ENCODE measurements around the gene TDO2. TPM values are rescaled to one million over a fixed set of nuclear protein-coding genes. Genes with fewer than 3 reads are reported as not detected.

The TDO2 gene
- polyA plus RNA-seq, 1 donor from 2014 or later: 0.73 TPM

- no peak overlapping the region for H2AFZ ChIP-seq (ENCODE audit: low read depth, low read length)
- no peaks in the 10 kb centered on the region for H3K9me2 ChIP-seq (ENCODE audit: insufficient read depth, low read length)
- no peak overlapping the region for H3K4me2 ChIP-seq (ENCODE audit: low read length)
- no peak overlapping the region for H3K9ac ChIP-seq (ENCODE audit: low read length)
- H3K79me2 ChIP-seq (replicated peaks; ENCODE audit: insufficient read depth, low read length): no peaks in the 10 kb centered on the region
- no peaks in the 10 kb centered on the region for H4K20me1 ChIP-seq (ENCODE audit: insufficient read depth)
- H3F3A ChIP-seq (ENCODE audit: insufficient read depth, low read length, poor library complexity, severe bottlenecking): no peaks in the 10 kb centered on the region
- TF ChIP-seq REST (IDR thresholded peaks at IDR 0.05; ENCODE audit: borderline replicate concordance): no peak
- no peak for TF ChIP-seq RAD21 (conservative IDR thresholded peaks at IDR 0.05)
- no peak for TF ChIP-seq TAF1 (IDR thresholded peaks at IDR 0.05; ENCODE audit: low read depth)
- no peak for TF ChIP-seq SMC3 (conservative IDR thresholded peaks at IDR 0.05; ENCODE audit: poor library complexity)
- no peak for TF ChIP-seq MXI1 (conservative IDR thresholded peaks at IDR 0.05; ENCODE audit: poor library complexity, severe bottlenecking)
- no peak for TF ChIP-seq EP300 (conservative IDR thresholded peaks at IDR 0.05; ENCODE audit: poor library complexity, severe bottlenecking)
- no peak for TF ChIP-seq POLR2AphosphoS5 (IDR thresholded peaks at IDR 0.05)
- TF ChIP-seq EZH2 (IDR thresholded peaks at IDR 0.05; ENCODE audit: borderline replicate concordance, insufficient read depth, low read length, poor library complexity, severe bottlenecking): no peak
- TF ChIP-seq, protein P1, sequence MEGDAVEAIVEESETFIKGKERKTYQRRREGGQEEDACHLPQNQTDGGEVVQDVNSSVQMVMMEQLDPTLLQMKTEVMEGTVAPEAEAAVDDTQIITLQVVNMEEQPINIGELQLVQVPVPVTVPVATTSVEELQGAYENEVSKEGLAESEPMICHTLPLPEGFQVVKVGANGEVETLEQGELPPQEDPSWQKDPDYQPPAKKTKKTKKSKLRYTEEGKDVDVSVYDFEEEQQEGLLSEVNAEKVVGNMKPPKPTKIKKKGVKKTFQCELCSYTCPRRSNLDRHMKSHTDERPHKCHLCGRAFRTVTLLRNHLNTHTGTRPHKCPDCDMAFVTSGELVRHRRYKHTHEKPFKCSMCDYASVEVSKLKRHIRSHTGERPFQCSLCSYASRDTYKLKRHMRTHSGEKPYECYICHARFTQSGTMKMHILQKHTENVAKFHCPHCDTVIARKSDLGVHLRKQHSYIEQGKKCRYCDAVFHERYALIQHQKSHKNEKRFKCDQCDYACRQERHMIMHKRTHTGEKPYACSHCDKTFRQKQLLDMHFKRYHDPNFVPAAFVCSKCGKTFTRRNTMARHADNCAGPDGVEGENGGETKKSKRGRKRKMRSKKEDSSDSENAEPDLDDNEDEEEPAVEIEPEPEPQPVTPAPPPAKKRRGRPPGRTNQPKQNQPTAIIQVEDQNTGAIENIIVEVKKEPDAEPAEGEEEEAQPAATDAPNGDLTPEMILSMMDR (IDR thresholded peaks at IDR 0.05; ENCODE audit: poor library complexity, severe bottlenecking): no peak
- no peaks in the 10 kb centered on the region for H3K27me3 ChIP-seq (ENCODE audit: insufficient read depth, low read depth, low read length)
- no peak overlapping the region for H3K4me3 ChIP-seq (ENCODE audit: low read length)
- H3K27ac ChIP-seq (ENCODE audit: low read length): no peak overlapping the region
- H3K36me3 ChIP-seq (ENCODE audit: insufficient read depth, low read length): no peaks in the 10 kb centered on the region
- H3K9me3 ChIP-seq (ENCODE audit: low read length): no peaks in the 10 kb centered on the region
Measured at GRCh38 chr4:155899891-155900290, 3.6 kb upstream of the TDO2 start.

- Histone ChIP-seq H3K27me3 (ENCODE audit: insufficient read depth, low read depth, low read length) (no peaks in the 10 kb centered on the region), H2AFZ (ENCODE audit: low read depth, low read length) (no peak overlapping the region), H3K4me2 (ENCODE audit: low read length) (no peak overlapping the region), H3K9ac (ENCODE audit: low read length) (no peak overlapping the region), H3K36me3 (ENCODE audit: insufficient read depth, low read length) (no peaks in the 10 kb centered on the region), H3K79me2 (replicated peaks; ENCODE audit: insufficient read depth, low read length) (no peaks in the 10 kb centered on the region), H4K20me1 (ENCODE audit: insufficient read depth) (no peaks in the 10 kb centered on the region), H3K9me3 (ENCODE audit: low read length) (no peaks in the 10 kb centered on the region), H3K4me3 (ENCODE audit: low read length) (no peak overlapping the region), H3F3A (ENCODE audit: insufficient read depth, low read length, poor library complexity, severe bottlenecking) (no peaks in the 10 kb centered on the region), H3K27ac (ENCODE audit: low read length) (no peak overlapping the region), H3K9me2 (ENCODE audit: insufficient read depth, low read length) (no peaks in the 10 kb centered on the region)
- TF ChIP-seq EZH2 (IDR thresholded peaks at IDR 0.05; ENCODE audit: borderline replicate concordance, insufficient read depth, low read length, poor library complexity, severe bottlenecking): no peak
- no peak for TF ChIP-seq TAF1 (IDR thresholded peaks at IDR 0.05; ENCODE audit: low read depth)
Measured at GRCh38 chr4:155900381-155900780, 3.1 kb upstream of the TDO2 start.

DNA sequence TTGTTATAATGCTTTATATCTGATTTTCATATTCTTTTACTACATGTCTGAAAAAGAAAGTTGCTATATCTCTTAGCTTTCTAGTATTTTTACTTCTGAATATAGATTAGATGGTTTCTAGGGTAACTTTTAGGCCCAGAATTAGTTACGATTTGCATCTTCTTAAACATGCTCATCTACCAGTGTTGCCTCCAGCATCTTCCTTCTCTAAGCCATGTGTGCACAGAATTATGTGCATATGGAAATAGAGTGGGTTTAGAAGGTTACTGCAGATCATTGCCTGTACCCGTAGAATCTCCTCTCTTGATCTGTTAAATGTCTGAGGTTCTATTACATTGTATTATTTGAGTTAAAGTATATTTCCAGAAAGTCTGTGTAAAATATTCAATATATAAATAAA lies 2.5 kb upstream of the TDO2 start:
- Histone ChIP-seq H3K9me2 (ENCODE audit: insufficient read depth, low read length) (no peaks in the 10 kb centered on the region), H3K4me3 (ENCODE audit: low read length) (no peak overlapping the region), H3K4me2 (ENCODE audit: low read length) (no peak overlapping the region), H3K9me3 (ENCODE audit: low read length) (no peaks in the 10 kb centered on the region), H3K27ac (ENCODE audit: low read length) (no peak overlapping the region), H2AFZ (ENCODE audit: low read depth, low read length) (no peak overlapping the region), H3K9ac (ENCODE audit: low read length) (no peak overlapping the region), H4K20me1 (ENCODE audit: insufficient read depth) (no peaks in the 10 kb centered on the region), H3F3A (ENCODE audit: insufficient read depth, low read length, poor library complexity, severe bottlenecking) (no peaks in the 10 kb centered on the region), H3K36me3 (ENCODE audit: insufficient read depth, low read length) (no peaks in the 10 kb centered on the region), H3K27me3 (ENCODE audit: insufficient read depth, low read depth, low read length) (no peaks in the 10 kb centered on the region), H3K79me2 (replicated peaks; ENCODE audit: insufficient read depth, low read length) (no peaks in the 10 kb centered on the region)
- TF ChIP-seq EP300 (conservative IDR thresholded peaks at IDR 0.05; ENCODE audit: poor library complexity, severe bottlenecking) (no peak), EZH2 (IDR thresholded peaks at IDR 0.05; ENCODE audit: borderline replicate concordance, insufficient read depth, low read length, poor library complexity, severe bottlenecking) (no peak), RAD21 (conservative IDR thresholded peaks at IDR 0.05) (no peak), MXI1 (conservative IDR thresholded peaks at IDR 0.05; ENCODE audit: poor library complexity, severe bottlenecking) (no peak), SMC3 (conservative IDR thresholded peaks at IDR 0.05; ENCODE audit: poor library complexity) (no peak), REST (IDR thresholded peaks at IDR 0.05; ENCODE audit: borderline replicate concordance) (no peak), POLR2AphosphoS5 (IDR thresholded peaks at IDR 0.05) (no peak), TAF1 (IDR thresholded peaks at IDR 0.05; ENCODE audit: low read depth) (no peak)
- TF ChIP-seq, protein P1 (IDR thresholded peaks at IDR 0.05; ENCODE audit: poor library complexity, severe bottlenecking): no peak

Measured in neural cell (in vitro differentiated cells).